Gastroesophageal sphincter (tissue), 4 donors: Measurements from ENCODE around the gene CD48. TPM values are rescaled to one million over a fixed set of nuclear protein-coding genes. Genes with fewer than 3 reads are reported as not detected.
"Not testable (repeated sequence)": the region's sequence is repeated elsewhere in the genome, so short reads cannot be mapped to it uniquely, and the experiment has no call there.

Experiments used
- ATAC-seq: fragments of 150-250 bp; one replicate; pipeline ENCODE4 v1.9.1; 2016; ENCODE audit warnings: mild to moderate bottlenecking, moderate library complexity
- H3K27ac ChIP-seq, 4 donors: fragments of 200-600 bp; sonication (generic) in 3 of 4; 1 replicate in 3 of 4; 2 replicates in 1 of 4; pipeline ENCODE4 v1.5.1; 2016 to 2019
- H3K27me3 ChIP-seq: fragments of 200-600 bp; sonication (generic); one replicate; pipeline ENCODE4 v1.5.1; 2019
- H3K36me3 ChIP-seq, 2 donors: fragments of 200-600 bp; sonication (generic); one replicate each; pipeline ENCODE4 v1.5.1; 2019; ENCODE audit warnings: control low read depth in 1 of 2
- H3K4me1 ChIP-seq, 3 donors: fragments of 200-600 bp; sonication (generic); 1 replicate in 2 of 3; 2 replicates in 1 of 3; pipeline ENCODE4 v1.5.1; 2016 to 2019; ENCODE audit warnings: control low read depth in 2 of 3
- H3K4me3 ChIP-seq, 2 donors: fragments of 200-600 bp; sonication (generic); one replicate each; pipeline ENCODE4 v1.5.1; 2019; ENCODE audit warnings: mild to moderate bottlenecking in 1 of 2, moderate library complexity in 1 of 2
- H3K9me3 ChIP-seq, 3 donors: fragments of 200-600 bp; sonication (generic); one replicate each; pipeline ENCODE4 v1.5.1; 2017 to 2019; ENCODE audit warnings: control low read depth in 2 of 3
- EP300 ChIP-seq: sonication (generic); formaldehyde crosslinking; IDR thresholded peaks from one replicate; pipeline ENCODE4 v1.6.1; 2017; ENCODE audit warnings: antibody characterized with exemption, mild to moderate bottlenecking
- POLR2A ChIP-seq, 2 donors: fragments of 450-650 bp; IDR thresholded peaks; one replicate each; pipeline ENCODE4 v1.6.1; 2017; ENCODE audit warnings: antibody characterized with exemption in 2 of 2, mild to moderate bottlenecking in 2 of 2, moderate library complexity in 1 of 2
- POLR2AphosphoS5 ChIP-seq: sonication (generic); formaldehyde crosslinking; IDR thresholded peaks from one replicate; pipeline ENCODE4 v1.6.1; 2017; ENCODE audit warnings: antibody characterized with exemption
- WGBS, 2 donors: methylation state at CpG; one replicate each; pipeline ENCODE4 v1.1.5; 2018; ENCODE audit warnings: low coverage in 1 of 2; 5-methylcytosine and 5-hydroxymethylcytosine counted together
- total RNA-seq, 4 donors: library from RNA; depleted of rRNA; stranded (reverse); fragments of >200 nt; gene quantifications; one replicate each; pipeline ENCODE4 v1.1.0, GENCODE V29; 2016
- TF ChIP-seq, protein P1 (sequence below), 4 experiments: fragments of 200-600 bp in 2 of 4; fragments of 450-650 bp in 2 of 4; sonication (generic) in 1 of 4; IDR thresholded peaks; one replicate each; pipeline ENCODE4 v1.5.1; 2017 to 2019; ENCODE audit warnings: antibody characterized with exemption in 4 of 4, mild to moderate bottlenecking in 2 of 4, moderate library complexity in 2 of 4

CD48 gene
- total RNA-seq, 4 donors from 2014 or later: 2.2 to 8.5 (median 4.5) TPM; not detected in 1

DNA sequence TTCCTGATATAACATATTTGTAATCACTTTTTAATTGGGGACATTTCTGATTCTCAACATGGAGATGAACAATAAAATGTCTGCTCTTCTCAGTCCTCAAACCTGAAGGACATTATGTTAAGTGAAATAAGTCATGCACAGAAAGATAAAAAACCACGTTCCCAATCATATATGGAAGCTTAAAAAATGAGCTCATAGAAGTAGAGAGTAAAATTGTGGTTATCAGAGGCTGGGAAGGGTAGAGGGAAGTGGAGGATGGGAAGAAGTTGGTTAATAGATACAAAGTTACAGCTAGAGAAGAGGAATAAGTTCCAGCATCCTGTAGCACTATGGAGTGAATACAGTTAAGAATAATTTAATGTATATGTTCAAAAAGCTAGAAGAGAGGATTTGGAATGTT is 1.5 kb upstream of the CD48 start:
- TF ChIP-seq, protein P1, sequence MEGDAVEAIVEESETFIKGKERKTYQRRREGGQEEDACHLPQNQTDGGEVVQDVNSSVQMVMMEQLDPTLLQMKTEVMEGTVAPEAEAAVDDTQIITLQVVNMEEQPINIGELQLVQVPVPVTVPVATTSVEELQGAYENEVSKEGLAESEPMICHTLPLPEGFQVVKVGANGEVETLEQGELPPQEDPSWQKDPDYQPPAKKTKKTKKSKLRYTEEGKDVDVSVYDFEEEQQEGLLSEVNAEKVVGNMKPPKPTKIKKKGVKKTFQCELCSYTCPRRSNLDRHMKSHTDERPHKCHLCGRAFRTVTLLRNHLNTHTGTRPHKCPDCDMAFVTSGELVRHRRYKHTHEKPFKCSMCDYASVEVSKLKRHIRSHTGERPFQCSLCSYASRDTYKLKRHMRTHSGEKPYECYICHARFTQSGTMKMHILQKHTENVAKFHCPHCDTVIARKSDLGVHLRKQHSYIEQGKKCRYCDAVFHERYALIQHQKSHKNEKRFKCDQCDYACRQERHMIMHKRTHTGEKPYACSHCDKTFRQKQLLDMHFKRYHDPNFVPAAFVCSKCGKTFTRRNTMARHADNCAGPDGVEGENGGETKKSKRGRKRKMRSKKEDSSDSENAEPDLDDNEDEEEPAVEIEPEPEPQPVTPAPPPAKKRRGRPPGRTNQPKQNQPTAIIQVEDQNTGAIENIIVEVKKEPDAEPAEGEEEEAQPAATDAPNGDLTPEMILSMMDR (IDR thresholded peaks at IDR 0.05): no peak
- TF ChIP-seq POLR2AphosphoS5 (no peak), EP300 (no peak), POLR2A (IDR thresholded peaks at IDR 0.05) (no peak)
- H3K9me3 ChIP-seq: no peaks in the 10 kb centered on the region
- no peaks in the 10 kb centered on the region for H3K4me1 ChIP-seq
- peaks cover 15% of the 10 kb centered on the region for H3K27me3 ChIP-seq
- ATAC-seq: no peak
- no peak overlapping the region for H3K27ac ChIP-seq
- WGBS, 2 donors: 17 to 31% methylated on average over 1 of the region's 1 CpG
- H3K36me3 ChIP-seq: no peaks in the 10 kb centered on the region
- no peak overlapping the region for H3K4me3 ChIP-seq

GRCh38 chr1:160712525-160713080 is 981 bp upstream of the CD48 start:
- H3K4me1 ChIP-seq, H3K9me3 ChIP-seq, H3K27ac ChIP-seq, H3K36me3 ChIP-seq, H3K4me3 ChIP-seq, ATAC-seq: not testable (repeated sequence)
- 20 to 60% methylated on average over 1 to 4 of the region's 5 CpGs for WGBS, 2 donors
- peaks cover 10% of the 10 kb centered on the region for H3K27me3 ChIP-seq

DNA sequence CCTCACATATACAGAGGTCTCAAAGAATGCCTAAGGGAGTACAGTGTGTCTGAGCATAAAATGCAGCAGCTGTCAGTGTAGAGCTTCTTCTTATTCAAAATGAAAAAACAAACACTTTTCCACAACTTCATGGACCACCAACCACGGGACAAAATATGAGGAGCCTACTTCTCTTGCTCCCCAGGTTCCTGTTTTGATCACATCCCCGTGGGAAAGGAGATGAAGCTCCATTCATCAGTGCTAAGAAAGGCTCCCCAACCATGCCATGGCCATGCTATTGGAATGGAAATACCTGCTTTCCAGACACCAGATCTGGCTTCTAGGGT is 383 bp downstream of the CD48 start:
- H3K27me3 ChIP-seq: peaks cover 7% of the 10 kb centered on the region
- no peak overlapping the region for H3K27ac ChIP-seq
- no peaks in the 10 kb centered on the region for H3K36me3 ChIP-seq
- H3K4me3 ChIP-seq: peak overlapping the region in 1 of 2 donors; percentile 15
- no peaks in the 10 kb centered on the region for H3K9me3 ChIP-seq
- ATAC-seq: no peak
- TF ChIP-seq, protein P1 (IDR thresholded peaks at IDR 0.05): no peak
- no peak for TF ChIP-seq POLR2A (IDR thresholded peaks at IDR 0.05)
- TF ChIP-seq POLR2AphosphoS5: no peak
- TF ChIP-seq EP300: no peak
- no peaks in the 10 kb centered on the region for H3K4me1 ChIP-seq
- 20 to 85% methylated on average over 1 to 2 of the region's 2 CpGs for WGBS, 2 donors

DNA sequence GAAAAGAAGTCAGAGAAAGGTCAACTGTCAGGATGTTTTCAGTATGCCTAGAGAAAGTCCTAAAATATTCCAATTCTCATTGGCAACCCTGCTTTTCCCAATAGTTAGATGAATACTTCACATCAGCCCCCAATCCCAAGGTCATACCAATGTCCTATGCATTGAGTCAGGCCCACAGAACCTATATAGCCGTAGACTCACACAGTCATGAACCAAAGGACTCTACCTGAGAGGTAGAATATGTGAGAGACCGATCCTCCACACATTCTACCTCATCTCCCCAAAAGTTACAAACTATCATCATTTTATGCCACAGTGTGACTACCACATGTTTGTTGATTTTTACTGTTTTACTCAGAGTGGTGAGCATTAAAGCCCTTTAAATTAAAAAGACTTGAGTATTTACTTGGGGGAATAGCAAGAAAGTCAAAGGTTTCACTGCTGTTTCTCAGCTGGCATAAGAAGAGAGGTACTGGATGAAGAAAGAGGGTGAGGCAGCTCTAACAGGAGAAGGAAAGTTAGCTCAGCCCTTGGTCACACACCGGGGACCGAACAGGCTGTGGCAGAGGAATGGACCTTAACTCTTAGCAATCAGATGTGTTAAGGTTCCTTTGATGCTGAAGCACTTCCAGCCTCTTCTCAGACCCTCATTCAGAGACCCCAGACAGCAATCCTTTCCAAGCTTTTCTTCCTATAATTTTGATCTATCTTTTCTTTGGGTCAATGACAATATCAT is 937 bp downstream of the CD48 start:
- Histone ChIP-seq H3K4me3 (no peak overlapping the region), H3K9me3 (no peaks in the 10 kb centered on the region), H3K36me3 (no peaks in the 10 kb centered on the region), H3K4me1 (no peaks in the 10 kb centered on the region), H3K27me3 (peaks cover 7% of the 10 kb centered on the region), H3K27ac (no peak overlapping the region)
- TF ChIP-seq POLR2AphosphoS5 (no peak), EP300 (no peak), POLR2A (IDR thresholded peaks at IDR 0.05) (no peak)
- TF ChIP-seq, protein P1 (IDR thresholded peaks at IDR 0.05): no peak
- 76 to 82% methylated on average over 4 of the region's 4 CpGs for WGBS, 2 donors
- ATAC-seq: no peak

DNA sequence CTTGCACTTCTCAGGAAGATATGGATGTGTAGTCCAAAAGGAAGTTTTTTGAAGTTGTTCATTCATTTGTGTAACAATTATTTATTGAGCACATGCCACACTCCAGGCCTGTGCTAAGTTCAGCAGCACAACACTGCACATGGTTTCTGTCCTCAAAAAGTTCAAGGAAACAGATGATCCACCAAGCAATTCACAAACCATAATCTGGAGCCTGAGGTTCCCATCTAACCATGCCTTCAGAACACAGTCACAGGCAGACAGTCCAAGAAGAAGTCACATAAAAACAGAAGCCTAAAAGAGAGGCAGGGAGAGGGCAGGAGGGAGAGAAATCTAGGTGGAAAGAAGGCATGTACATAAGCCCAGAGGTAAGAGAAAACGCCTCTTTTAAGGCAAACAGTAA is 1.9 kb downstream of the CD48 start:
- Histone ChIP-seq H3K27ac (no peak overlapping the region), H3K36me3 (no peaks in the 10 kb centered on the region), H3K4me1 (no peaks in the 10 kb centered on the region), H3K9me3 (no peaks in the 10 kb centered on the region), H3K4me3 (no peak overlapping the region), H3K27me3 (peaks cover 13% of the 10 kb centered on the region)
- TF ChIP-seq, protein P1 (IDR thresholded peaks at IDR 0.05): no peak
- no peak for TF ChIP-seq EP300
- no peak for TF ChIP-seq POLR2AphosphoS5
- no peak for TF ChIP-seq POLR2A (IDR thresholded peaks at IDR 0.05)
- ATAC-seq: no peak
- WGBS, 2 donors: 71% methylated on average over 1 of the region's 1 CpG; no CpG with 5 or more reads in 1 of the 2 donors
